Measurements from ENCODE around the gene MAML3. TPM values are rescaled to one million over a fixed set of nuclear protein-coding genes. Genes with fewer than 3 reads are reported as not detected.

MAML3 gene
- total and polyA plus RNA-seq, 2 experiments from 2014 or later: 4.1 to 11.2 TPM

DNA sequence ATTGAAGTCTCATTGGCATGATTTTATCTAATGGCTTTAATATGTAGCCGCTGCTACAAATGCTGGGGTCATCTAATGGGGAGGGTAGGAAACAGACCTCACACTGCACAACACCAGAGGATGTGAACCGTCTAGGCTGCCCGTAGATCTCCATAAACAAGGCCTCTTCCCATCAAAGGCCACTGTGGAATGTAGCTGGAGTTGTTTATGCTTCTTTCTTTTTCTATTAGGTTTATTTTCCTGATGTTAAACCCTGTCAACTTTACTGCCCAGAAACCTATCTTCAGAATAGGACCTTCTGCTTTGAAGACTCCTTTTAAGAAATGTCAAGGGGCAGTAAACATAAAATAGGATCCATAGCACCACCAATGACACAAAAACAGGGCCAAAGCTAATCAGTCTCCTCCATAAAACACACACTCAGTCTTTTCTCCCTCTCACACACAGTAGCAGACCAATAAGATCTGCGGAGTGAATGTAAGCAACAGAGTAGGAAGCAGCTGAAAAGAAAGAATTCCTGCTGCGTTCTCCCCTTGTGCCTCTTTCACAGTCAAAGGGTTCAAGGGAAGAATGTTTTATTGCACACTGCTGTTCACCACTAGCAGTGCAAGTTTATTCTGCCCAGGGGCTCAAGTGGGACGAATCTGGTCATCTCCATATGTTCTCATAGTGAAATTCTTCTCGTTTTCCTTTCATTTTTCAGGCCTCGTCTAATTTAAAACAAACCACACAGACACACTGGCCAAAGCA lies 72.2 kb downstream of the MAML3 start:
- H3K4me3 ChIP-seq: no peak overlapping the region
- no peak for DNase-seq (ENCODE audit: low spot score)
- peak overlapping the region; percentile 44 for H3K4me2 ChIP-seq
- H3K9me2 ChIP-seq (replicated peaks; ENCODE audit: insufficient read depth): no peaks in the 10 kb centered on the region
- 41% methylated on average over 8 of the region's 8 CpGs for WGBS (ENCODE audit: low lambda C conversion rate, missing lambda C conversion rate)
- TF ChIP-seq CTCF (IDR thresholded peaks at IDR 0.05; ENCODE audit: poor library complexity) (no peak), EZH2phosphoT487 (IDR thresholded peaks at IDR 0.05; ENCODE audit: low read depth, severe bottlenecking, unreplicated experiment) (no peak), EZH2 (IDR thresholded peaks at IDR 0.05; ENCODE audit: borderline replicate concordance) (no peak)
- peaks cover 56% of the 10 kb centered on the region for H3K79me2 ChIP-seq
- peak overlapping the region; percentile 69 for H3K27ac ChIP-seq
- H3K4me1 ChIP-seq (ENCODE audit: insufficient read depth): peaks cover 55% of the 10 kb centered on the region
- H3K36me3 ChIP-seq (replicated peaks; ENCODE audit: insufficient read depth, low read depth): no peaks in the 10 kb centered on the region
- H2AFZ ChIP-seq: no peak overlapping the region
- no peaks in the 10 kb centered on the region for H3K9me3 ChIP-seq (ENCODE audit: low read depth)
- H3K27me3 ChIP-seq: no peaks in the 10 kb centered on the region
- H4K20me1 ChIP-seq (ENCODE audit: insufficient read depth, poor library complexity, severe bottlenecking): no peaks in the 10 kb centered on the region

GRCh38 chr4:140080883-140081282 lies 73.1 kb downstream of the MAML3 start:
- Histone ChIP-seq H4K20me1 (ENCODE audit: insufficient read depth, poor library complexity, severe bottlenecking) (no peaks in the 10 kb centered on the region), H3K9me3 (ENCODE audit: low read depth) (no peaks in the 10 kb centered on the region), H3K79me2 (peaks cover 56% of the 10 kb centered on the region), H3K9me2 (replicated peaks; ENCODE audit: insufficient read depth) (no peaks in the 10 kb centered on the region), H3K27ac (peak overlapping the region; percentile 69), H3K4me3 (no peak overlapping the region), H3K27me3 (no peaks in the 10 kb centered on the region), H2AFZ (no peak overlapping the region), H3K36me3 (replicated peaks; ENCODE audit: insufficient read depth, low read depth) (no peaks in the 10 kb centered on the region), H3K4me1 (ENCODE audit: insufficient read depth) (peaks cover 55% of the 10 kb centered on the region), H3K4me2 (peak overlapping the region; percentile 28)
- DNase-seq (ENCODE audit: low spot score): no peak
- 64% methylated on average over 2 of the region's 2 CpGs for WGBS (ENCODE audit: low lambda C conversion rate, missing lambda C conversion rate)
- TF ChIP-seq EZH2 (IDR thresholded peaks at IDR 0.05; ENCODE audit: borderline replicate concordance): no peak
- no peak for TF ChIP-seq CTCF (IDR thresholded peaks at IDR 0.05; ENCODE audit: poor library complexity)
- no peak for TF ChIP-seq EZH2phosphoT487 (IDR thresholded peaks at IDR 0.05; ENCODE audit: low read depth, severe bottlenecking, unreplicated experiment)

DNA sequence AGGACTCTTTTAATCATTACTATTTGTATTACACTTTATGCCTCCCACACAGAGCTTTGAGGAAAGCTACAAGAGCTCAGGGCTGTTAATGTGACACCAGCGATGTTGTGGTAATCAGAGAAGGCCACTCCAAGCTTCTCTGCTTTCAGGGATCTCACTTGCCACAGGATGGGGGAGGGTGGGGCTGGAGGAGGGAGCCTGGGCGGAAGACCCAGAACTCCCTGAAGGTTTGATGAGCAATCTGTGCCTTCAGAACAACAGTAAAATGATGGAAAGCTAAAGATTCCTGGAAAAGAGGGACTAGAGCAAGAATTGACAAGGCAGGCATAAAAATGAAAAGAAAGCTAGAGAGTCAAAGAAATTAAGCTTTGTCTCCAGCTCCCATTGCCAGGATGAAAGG lies 75.6 kb downstream of the MAML3 start:
- H3K4me1 ChIP-seq (ENCODE audit: insufficient read depth): peaks cover 35% of the 10 kb centered on the region
- WGBS (ENCODE audit: low lambda C conversion rate, missing lambda C conversion rate): 46% methylated on average over 2 of the region's 2 CpGs
- peak overlapping the region; percentile 19 for H3K27ac ChIP-seq
- no peaks in the 10 kb centered on the region for H3K27me3 ChIP-seq
- no peaks in the 10 kb centered on the region for H3K9me2 ChIP-seq (replicated peaks; ENCODE audit: insufficient read depth)
- no peak for DNase-seq (ENCODE audit: low spot score)
- H3K9me3 ChIP-seq (ENCODE audit: low read depth): no peaks in the 10 kb centered on the region
- peaks cover 57% of the 10 kb centered on the region for H3K79me2 ChIP-seq
- H4K20me1 ChIP-seq (ENCODE audit: insufficient read depth, poor library complexity, severe bottlenecking): no peaks in the 10 kb centered on the region
- H2AFZ ChIP-seq: peak overlapping the region; percentile 8
- H3K4me2 ChIP-seq: no peak overlapping the region
- H3K36me3 ChIP-seq (replicated peaks; ENCODE audit: insufficient read depth, low read depth): no peaks in the 10 kb centered on the region
- TF ChIP-seq EZH2phosphoT487 (IDR thresholded peaks at IDR 0.05; ENCODE audit: low read depth, severe bottlenecking, unreplicated experiment) (no peak), EZH2 (IDR thresholded peaks at IDR 0.05; ENCODE audit: borderline replicate concordance) (no peak), CTCF (IDR thresholded peaks at IDR 0.05; ENCODE audit: poor library complexity) (no peak)
- H3K4me3 ChIP-seq: no peak overlapping the region

Measured in hepatocyte (in vitro differentiated cells).